ENCODE results near the gene FAM20C.

Gene FAM20C

GRCh38 chr7:276230-276835 lies 84.0 kb downstream of the FAM20C start:
- no peak for TF ChIP-seq CTCF (IDR thresholded peaks at IDR 0.05; ENCODE audit: low read depth, low read length)
- no peak overlapping the region for H3K4me3 ChIP-seq (ENCODE audit: low read depth, low read length)

GRCh38 chr7:277228-277627 lies 84.9 kb downstream of the FAM20C start:
- no peak overlapping the region for H3K4me3 ChIP-seq (ENCODE audit: low read depth, low read length)
- no peak for TF ChIP-seq CTCF (IDR thresholded peaks at IDR 0.05; ENCODE audit: low read depth, low read length)

- no peak for TF ChIP-seq CTCF (IDR thresholded peaks at IDR 0.05; ENCODE audit: low read depth, low read length)
- H3K4me3 ChIP-seq (ENCODE audit: low read depth, low read length): no peak overlapping the region
Observed at GRCh38 chr7:278081-278480, 85.7 kb downstream of the FAM20C start.

- no peak overlapping the region for H3K4me3 ChIP-seq (ENCODE audit: low read depth, low read length)
- no peak for TF ChIP-seq CTCF (IDR thresholded peaks at IDR 0.05; ENCODE audit: low read depth, low read length)
Observed at GRCh38 chr7:279821-280220, 87.5 kb downstream of the FAM20C start.

GRCh38 chr7:280461-280860 lies 88.1 kb downstream of the FAM20C start:
- no peak overlapping the region for H3K4me3 ChIP-seq (ENCODE audit: low read depth, low read length)
- TF ChIP-seq CTCF (IDR thresholded peaks at IDR 0.05; ENCODE audit: low read depth, low read length): no peak

- TF ChIP-seq CTCF (IDR thresholded peaks at IDR 0.05; ENCODE audit: low read depth, low read length): no peak
- no peak overlapping the region for H3K4me3 ChIP-seq (ENCODE audit: low read depth, low read length)
Observed at GRCh38 chr7:281637-282036, 89.3 kb downstream of the FAM20C start.

GRCh38 chr7:282621-283020 lies 90.2 kb downstream of the FAM20C start:
- no peak for TF ChIP-seq CTCF (IDR thresholded peaks at IDR 0.05; ENCODE audit: low read depth, low read length)
- H3K4me3 ChIP-seq (ENCODE audit: low read depth, low read length): no peak overlapping the region
